CD4-positive, alpha-beta T cell treated with Interleukin-17A for 1 hour (primary cell): Measurements from ENCODE around the gene PRLH.
"Not testable (repeated sequence)": the region's sequence is repeated elsewhere in the genome, so short reads cannot be mapped to it uniquely, and the experiment has no call there.

ENCODE experiments used
- DNase-seq: peaks from one replicate; pipeline ENCODE4 v3.0.0-alpha.2; 2020

Gene PRLH

GRCh38 chr2:237583385-237584295 lies 17.3 kb downstream of the PRLH start:
- DNase-seq, result no peak

GRCh38 chr2:237585590-237586221 lies 19.3 kb downstream of the PRLH start:
- DNase-seq, result no peak

- DNase-seq, result no peak
These were observed 21.8 kb downstream of the PRLH start for GRCh38 chr2:237588044-237588696.

- no peak for DNase-seq
These were observed 24.1 kb downstream of the PRLH start, which contains the start of gene RAB17 for GRCh38 chr2:237590272-237591140. TSS of gene RAB17 (minus strand) at chr2:237590734. CDS start at chr2:237586154, 4,580 bp downstream.

- no peak for DNase-seq
These were observed 24.9 kb downstream of the PRLH start for GRCh38 chr2:237591141-237591881.

- no peak for DNase-seq
These were observed 26.1 kb downstream of the PRLH start for GRCh38 chr2:237592425-237592980.

GRCh38 chr2:237593036-237593435 lies 26.7 kb downstream of the PRLH start:
- no peak for DNase-seq

- no peak for DNase-seq
These were observed 27.4 kb downstream of the PRLH start for GRCh38 chr2:237593596-237594320.

- no peak for DNase-seq
These were observed 28.1 kb downstream of the PRLH start for GRCh38 chr2:237594514-237594871.

- not testable (repeated sequence) for DNase-seq
These were observed 29.6 kb downstream of the PRLH start for GRCh38 chr2:237595829-237596519.

GRCh38 chr2:237596520-237597195 lies 30.3 kb downstream of the PRLH start:
- DNase-seq, result no peak

GRCh38 chr2:237597196-237598145 lies 31.1 kb downstream of the PRLH start:
- DNase-seq, result no peak

GRCh38 chr2:237598468-237599208 lies 32.3 kb downstream of the PRLH start:
- DNase-seq, result no peak

GRCh38 chr2:237599465-237600110 lies 33.2 kb downstream of the PRLH start:
- no peak for DNase-seq

- DNase-seq, result no peak
These were observed 34.0 kb downstream of the PRLH start for GRCh38 chr2:237600205-237600846.

GRCh38 chr2:237601453-237602116 lies 35.2 kb downstream of the PRLH start:
- no peak for DNase-seq
